ENCODE results near the gene PDE6B. TPM values are rescaled to one million over a fixed set of nuclear protein-coding genes. Genes with fewer than 3 reads are reported as not detected.

Gene PDE6B
- total and polyA plus RNA-seq, 2 of the 13 experiments (the other 11 are each of a cell fraction or from before 2014, with no cell fraction given), result 0.38 to 0.40 TPM

- in situ Hi-C loops (cut with HindIII; ENCODE audit: extremely low pct_ligation_motif_present, low pct_unique_long_range_greater_than_20kb), result no loop called here
- CTCF ChIA-PET (ENCODE audit: low intra/inter-chr PET ratio, low total read pairs), result no interaction called here
- TF ChIP-seq POLR2AphosphoS5 (IDR thresholded peaks at IDR 0.05; ENCODE audit: low read depth, low read length) (no peak), ZEB1 (IDR thresholded peaks at IDR 0.05; ENCODE audit: insufficient replicate concordance, low read depth) (no peak), CREB3 (CRISPR knock-in tag; IDR thresholded peaks at IDR 0.05) (no peak), SP5 (CRISPR knock-in tag; IDR thresholded peaks at IDR 0.05; ENCODE audit: borderline replicate concordance, low read depth) (0 out of 2 replicates have a peak, but pooled peaks have one; percentile 8), ZNF598 (CRISPR knock-in tag; IDR thresholded peaks at IDR 0.05; ENCODE audit: borderline replicate concordance) (no peak), ZNF367 (CRISPR knock-in tag; IDR thresholded peaks at IDR 0.05; ENCODE audit: borderline replicate concordance) (no peak), ZNF674 (CRISPR knock-in tag; IDR thresholded peaks at IDR 0.05; ENCODE audit: low read depth) (no peak), ZNF713 (CRISPR knock-in tag; IDR thresholded peaks at IDR 0.05) (0 out of 2 replicates have a peak, but pooled peaks have one; percentile 18), DMAP1 (CRISPR knock-in tag; IDR thresholded peaks at IDR 0.05) (no peak), ZNF232 (CRISPR knock-in tag; IDR thresholded peaks at IDR 0.05; ENCODE audit: borderline replicate concordance) (no peak), NRL (CRISPR knock-in tag; IDR thresholded peaks at IDR 0.05; ENCODE audit: borderline replicate concordance) (0 out of 2 replicates have a peak, but pooled peaks have one; percentile 13), MEIS1 (CRISPR knock-in tag; IDR thresholded peaks at IDR 0.05; ENCODE audit: borderline replicate concordance) (no peak), KMT2A (CRISPR knock-in tag; IDR thresholded peaks at IDR 0.05) (no peak), ERF (CRISPR knock-in tag; IDR thresholded peaks at IDR 0.05) (no peak), HMG20B (CRISPR knock-in tag; conservative IDR thresholded peaks at IDR 0.05) (no peak), ZNF510 (CRISPR knock-in tag; IDR thresholded peaks at IDR 0.05; ENCODE audit: low read depth) (no peak), ZNF83 (CRISPR knock-in tag; IDR thresholded peaks at IDR 0.05; ENCODE audit: borderline replicate concordance) (no peak)
- TF ChIP-seq, protein P1, sequence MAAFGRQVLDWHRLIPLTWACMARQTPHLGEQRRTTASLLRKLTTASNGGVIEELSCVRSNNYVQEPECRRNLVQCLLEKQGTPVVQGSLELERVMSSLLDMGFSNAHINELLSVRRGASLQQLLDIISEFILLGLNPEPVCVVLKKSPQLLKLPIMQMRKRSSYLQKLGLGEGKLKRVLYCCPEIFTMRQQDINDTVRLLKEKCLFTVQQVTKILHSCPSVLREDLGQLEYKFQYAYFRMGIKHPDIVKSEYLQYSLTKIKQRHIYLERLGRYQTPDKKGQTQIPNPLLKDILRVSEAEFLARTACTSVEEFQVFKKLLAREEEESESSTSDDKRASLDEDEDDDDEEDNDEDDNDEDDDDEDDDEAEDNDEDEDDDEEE (CRISPR knock-in tag; IDR thresholded peaks at IDR 0.05), result peak; percentile 10; the same call in 1 of the 2 replicates
- TF ChIP-seq, protein P2, sequence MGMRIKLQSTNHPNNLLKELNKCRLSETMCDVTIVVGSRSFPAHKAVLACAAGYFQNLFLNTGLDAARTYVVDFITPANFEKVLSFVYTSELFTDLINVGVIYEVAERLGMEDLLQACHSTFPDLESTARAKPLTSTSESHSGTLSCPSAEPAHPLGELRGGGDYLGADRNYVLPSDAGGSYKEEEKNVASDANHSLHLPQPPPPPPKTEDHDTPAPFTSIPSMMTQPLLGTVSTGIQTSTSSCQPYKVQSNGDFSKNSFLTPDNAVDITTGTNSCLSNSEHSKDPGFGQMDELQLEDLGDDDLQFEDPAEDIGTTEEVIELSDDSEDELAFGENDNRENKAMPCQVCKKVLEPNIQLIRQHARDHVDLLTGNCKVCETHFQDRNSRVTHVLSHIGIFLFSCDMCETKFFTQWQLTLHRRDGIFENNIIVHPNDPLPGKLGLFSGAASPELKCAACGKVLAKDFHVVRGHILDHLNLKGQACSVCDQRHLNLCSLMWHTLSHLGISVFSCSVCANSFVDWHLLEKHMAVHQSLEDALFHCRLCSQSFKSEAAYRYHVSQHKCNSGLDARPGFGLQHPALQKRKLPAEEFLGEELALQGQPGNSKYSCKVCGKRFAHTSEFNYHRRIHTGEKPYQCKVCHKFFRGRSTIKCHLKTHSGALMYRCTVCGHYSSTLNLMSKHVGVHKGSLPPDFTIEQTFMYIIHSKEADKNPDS (CRISPR knock-in tag; IDR thresholded peaks at IDR 0.05), result 0 out of 2 replicates have a peak, but pooled peaks have one; percentile 5
Observed at GRCh38 chr4:654871-655463, 29.6 kb downstream of the PDE6B start.

More at GRCh38 chr4:654871-655463, 29.6 kb downstream of the PDE6B start:
- Histone ChIP-seq H3K9me3 (ENCODE audit: low read length) (no peaks in the 10 kb centered on the region), H3K4me2 (ENCODE audit: low read depth, low read length) (peak overlapping the region; percentile 72), H3K79me2 (ENCODE audit: insufficient read depth, low read length) (no peaks in the 10 kb centered on the region), H4K20me1 (ENCODE audit: insufficient read depth, low read length) (no peaks in the 10 kb centered on the region), H3K36me3 (replicated peaks in 1 of 2; ENCODE audit: control insufficient read depth in 1 of 2, insufficient read depth in 2 of 2, low read length in 2 of 2) (no peaks in the 10 kb centered on the region), H3K27ac (ENCODE audit: extremely low read length, insufficient read depth, low read length) (no peak overlapping the region), H3K4me1 (ENCODE audit: insufficient read depth, low read length) (peaks cover 69% of the 10 kb centered on the region), H3K4me3 (replicated peaks in 1 of 3; ENCODE audit: insufficient read depth in 1 of 3, low read depth in 2 of 3, low read length in 3 of 3) (peak overlapping the region in 1 of 3 experiments; percentile 53; a peak in 1 of 6 replicates), H3K9ac (ENCODE audit: insufficient read depth, low read depth, low read length) (no peak overlapping the region), H3K27me3 (ENCODE audit: control insufficient read depth in 1 of 2, insufficient read depth in 2 of 2, low read length in 2 of 2) (peaks cover 12 to 50% of the 10 kb centered on the region in 2 experiments), H2AFZ (ENCODE audit: low read length) (no peak overlapping the region)
- FAIRE-seq (no peak), ATAC-seq (peak; percentile 8), DNase-seq (ENCODE audit: low spot score) (no peak)
- intact Hi-C loops (cut with micrococcal nuclease; ENCODE audit: unreplicated experiment), result no loop called here
- POLR2A ChIA-PET, result no interaction called here
- 11% methylated on average over 6 of the region's 17 CpGs for WGBS (ENCODE audit: low lambda C conversion rate)
- BruUV-seq (replicated peaks), result no TSS peak
